NCI-H446 (cell line): ENCODE results near the gene GET4.

Experiments
- DNase-seq, 2 experiments: peaks; one replicate each; lab custom pipeline; 2025; lab: John Stamatoyannopoulos, UW

GET4 gene, protein sequence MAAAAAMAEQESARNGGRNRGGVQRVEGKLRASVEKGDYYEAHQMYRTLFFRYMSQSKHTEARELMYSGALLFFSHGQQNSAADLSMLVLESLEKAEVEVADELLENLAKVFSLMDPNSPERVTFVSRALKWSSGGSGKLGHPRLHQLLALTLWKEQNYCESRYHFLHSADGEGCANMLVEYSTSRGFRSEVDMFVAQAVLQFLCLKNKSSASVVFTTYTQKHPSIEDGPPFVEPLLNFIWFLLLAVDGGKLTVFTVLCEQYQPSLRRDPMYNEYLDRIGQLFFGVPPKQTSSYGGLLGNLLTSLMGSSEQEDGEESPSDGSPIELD

GRCh38 chr7:876077-876971 is at the start of gene GET4:
TSS of gene GET4 (plus strand) at chr7:876554. CDS start at chr7:876646, 92 bp downstream.
- DNase-seq, result peak; percentile 92 to 99

DNA sequence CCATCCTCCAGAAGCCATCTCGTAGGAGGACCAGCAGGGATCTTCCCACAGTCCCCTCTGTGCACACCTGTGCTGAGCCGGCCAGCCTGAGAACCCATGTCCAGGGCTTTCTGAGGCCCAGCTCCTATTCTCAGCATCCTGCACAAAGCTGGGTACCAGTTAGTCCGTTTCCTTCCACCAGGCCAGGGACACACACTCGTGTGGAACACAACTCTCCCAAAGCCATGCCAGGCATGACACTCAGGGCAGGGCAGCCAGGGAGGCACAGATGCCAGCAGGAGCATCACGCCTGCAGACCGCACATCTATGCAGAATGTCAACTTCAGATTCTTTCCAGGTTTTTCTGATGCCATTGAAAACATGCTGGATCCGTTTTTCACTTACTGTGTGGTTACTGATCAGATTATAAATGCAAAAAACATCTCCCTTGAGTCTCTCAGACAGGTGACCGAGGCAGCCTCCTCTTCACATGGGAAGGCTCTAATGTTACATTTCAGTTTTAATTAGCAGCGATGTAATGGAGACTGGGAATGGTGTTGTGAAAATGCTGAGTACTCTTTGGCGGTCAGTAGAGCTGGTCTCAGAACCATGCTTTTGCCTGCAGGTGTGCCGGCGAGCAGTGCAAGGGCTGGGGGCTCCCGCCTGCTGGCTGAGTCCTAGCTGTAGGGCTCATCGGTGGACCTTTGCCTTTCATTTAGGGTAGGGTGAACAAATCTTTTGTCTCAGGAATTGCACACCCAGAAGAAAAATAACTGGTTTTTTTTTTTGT is 47.4 kb upstream of the GET4 start:
- DNase-seq, result no peak

- DNase-seq, result no peak
Observed at GRCh38 chr7:830069-830468, 46.3 kb upstream of the GET4 start.

DNA sequence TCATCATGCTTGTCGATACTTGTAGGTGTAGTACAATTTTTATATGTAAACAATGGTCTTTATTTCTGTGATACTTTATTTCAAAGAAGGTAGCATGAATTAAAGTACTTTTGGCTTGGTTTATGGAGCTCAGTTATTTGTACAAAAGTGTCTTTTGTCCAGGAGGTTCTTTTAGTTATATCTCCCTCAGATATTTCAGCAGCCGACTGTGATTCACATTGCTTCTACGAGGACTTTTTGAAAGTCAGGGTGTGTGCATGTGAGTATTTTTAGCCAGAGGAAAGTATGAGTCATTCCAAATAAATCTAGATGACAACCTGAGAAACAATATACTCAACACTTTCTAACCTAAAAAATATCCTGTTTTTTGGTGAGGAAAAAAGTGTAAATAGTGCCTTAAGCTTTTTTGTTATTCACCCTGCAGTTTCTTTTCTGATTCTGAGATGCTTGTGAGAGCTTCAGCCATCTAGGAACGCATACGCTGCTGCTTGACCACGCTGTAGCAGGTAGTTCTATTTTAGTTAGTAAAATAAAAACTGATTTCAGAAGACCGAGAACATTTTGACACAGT is 44.7 kb upstream of the GET4 start:
- no peak for DNase-seq

GRCh38 chr7:832167-832967 is 44.0 kb upstream of the GET4 start, which contains the start of gene SUN1:
TSS of gene SUN1 (plus strand) at chr7:832476. CDS start at chr7:832525, 49 bp downstream.
- no peak for DNase-seq

- no peak for DNase-seq
Observed at GRCh38 chr7:832968-833424, 43.4 kb upstream of the GET4 start.

- DNase-seq, result no peak
Observed at GRCh38 chr7:833601-834258, 42.6 kb upstream of the GET4 start.

GRCh38 chr7:834277-834676 is 42.1 kb upstream of the GET4 start:
- no peak for DNase-seq

GRCh38 chr7:835021-835420 is 41.3 kb upstream of the GET4 start:
- no peak for DNase-seq

GRCh38 chr7:835485-836401 is 40.6 kb upstream of the GET4 start:
- DNase-seq, result peak; percentile 36 to 61

DNA sequence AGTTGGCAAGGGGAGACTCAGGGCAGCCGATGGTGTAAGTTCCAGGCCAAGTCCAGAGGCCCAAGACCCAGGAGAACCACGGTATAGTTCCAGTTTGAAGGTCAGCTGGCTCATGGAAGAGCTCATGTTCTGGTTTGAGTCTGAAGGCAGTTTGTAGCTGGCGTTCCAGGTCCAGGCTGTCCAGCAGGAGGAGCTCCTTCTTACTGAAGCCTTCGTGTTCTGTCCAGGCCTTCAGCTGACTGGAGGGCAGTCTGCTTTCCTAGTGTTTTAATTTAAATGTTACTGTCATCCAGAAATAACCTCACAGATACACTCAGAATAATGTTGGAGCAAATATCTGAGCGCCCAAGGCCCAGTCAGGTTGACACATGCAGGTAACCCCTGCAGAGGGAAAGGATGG is 39.9 kb upstream of the GET4 start:
- peak in 1 of 2 experiments; percentile 19 for DNase-seq

GRCh38 chr7:837001-837400 is 39.4 kb upstream of the GET4 start:
- no peak for DNase-seq

DNA sequence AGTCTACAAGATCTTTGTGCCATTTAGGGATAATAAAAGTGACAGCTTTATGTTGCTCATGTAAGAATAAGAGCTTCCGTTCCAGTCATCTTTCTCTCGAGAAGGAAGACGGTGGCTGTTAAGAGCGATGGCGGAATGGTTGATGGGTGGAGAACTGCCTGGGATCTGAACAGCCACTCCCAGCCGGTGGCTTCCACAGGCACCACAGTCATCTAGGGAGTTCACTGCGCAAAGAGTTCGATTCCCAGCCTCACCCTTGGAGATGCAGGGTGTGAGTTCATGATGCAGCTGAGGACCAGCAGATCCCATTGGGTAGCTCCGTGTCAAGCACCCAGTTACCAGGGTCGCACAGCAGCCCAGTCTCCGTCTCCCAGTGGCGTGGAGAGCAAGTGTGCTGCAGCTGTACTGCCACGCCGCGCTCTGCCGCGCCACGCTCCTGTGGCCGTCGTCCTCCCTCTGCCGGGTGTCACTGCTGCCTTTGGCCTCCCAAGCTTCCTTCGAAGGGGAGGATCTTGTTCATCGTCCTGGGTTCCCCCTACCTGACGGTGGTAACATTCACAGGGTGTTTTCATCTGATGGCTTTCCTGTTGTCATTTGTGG is 36.3 kb upstream of the GET4 start:
- DNase-seq, result no peak

DNA sequence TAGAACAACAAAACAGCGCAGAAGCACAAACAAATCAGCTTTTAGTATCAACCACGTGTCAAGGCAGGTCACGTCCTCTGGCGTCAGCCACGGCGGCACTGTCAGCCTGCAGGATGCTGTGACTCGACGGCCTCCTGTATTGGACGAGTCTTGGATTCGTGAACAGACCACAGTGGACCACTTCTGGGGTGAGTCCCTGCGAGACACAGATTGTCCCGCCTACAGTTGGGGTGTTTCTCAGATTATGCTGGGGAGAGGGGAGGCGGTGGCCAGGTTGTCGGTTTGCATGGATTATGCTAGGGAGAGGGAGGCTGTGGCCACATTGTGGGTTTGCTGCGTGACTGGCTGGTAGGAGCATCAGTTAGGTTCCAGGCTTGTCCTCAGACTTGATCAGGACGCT is 34.4 kb upstream of the GET4 start:
- no peak for DNase-seq

DNA sequence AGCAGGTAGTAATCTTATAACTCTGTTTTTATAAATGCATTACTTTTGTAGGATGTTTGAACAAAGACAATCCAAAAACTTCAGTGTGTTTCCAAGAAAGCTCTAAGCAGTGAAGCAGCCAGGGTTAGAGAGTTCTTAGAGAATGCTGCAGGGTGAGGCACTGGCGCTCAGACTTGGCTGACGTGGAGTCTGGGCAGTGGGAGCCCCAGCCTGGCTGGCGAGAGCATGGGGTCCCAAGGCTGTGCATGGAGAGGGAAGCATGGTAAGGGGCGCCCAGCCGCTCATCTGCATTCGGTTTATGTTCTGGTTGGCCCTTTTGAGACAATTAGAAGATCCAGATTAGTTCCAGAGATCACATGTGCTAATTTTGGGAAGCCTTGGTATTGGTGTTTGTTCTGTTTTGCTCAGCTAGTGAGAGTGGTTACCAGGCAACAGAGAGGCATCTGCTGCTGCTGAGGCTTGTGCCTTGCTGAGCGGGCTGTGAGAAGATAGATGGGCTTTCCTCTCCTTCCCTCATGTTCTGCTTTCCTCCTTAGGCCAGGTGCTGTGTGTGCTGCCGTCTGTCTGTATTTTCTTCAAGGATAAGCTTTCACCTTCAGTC is 33.8 kb upstream of the GET4 start:
- DNase-seq, result no peak

DNA sequence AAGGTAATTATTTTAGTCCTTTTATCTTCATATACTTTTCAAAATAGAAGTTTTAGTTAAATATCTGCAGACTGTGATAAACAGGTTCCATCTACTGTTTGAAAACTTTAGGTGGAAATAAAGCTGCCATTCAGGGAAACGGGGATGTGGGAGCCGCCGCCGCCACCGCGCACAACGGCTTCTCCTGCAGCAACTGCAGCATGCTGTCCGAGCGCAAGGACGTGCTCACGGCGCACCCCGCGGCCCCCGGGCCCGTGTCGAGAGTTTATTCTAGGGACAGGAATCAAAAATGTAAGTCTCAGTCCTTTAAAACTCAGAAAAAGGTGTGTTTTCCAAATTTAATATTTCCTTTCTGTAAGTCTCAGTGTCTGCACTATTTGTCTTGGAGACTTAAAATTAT is 33.1 kb upstream of the GET4 start:
- DNase-seq, result no peak

DNA sequence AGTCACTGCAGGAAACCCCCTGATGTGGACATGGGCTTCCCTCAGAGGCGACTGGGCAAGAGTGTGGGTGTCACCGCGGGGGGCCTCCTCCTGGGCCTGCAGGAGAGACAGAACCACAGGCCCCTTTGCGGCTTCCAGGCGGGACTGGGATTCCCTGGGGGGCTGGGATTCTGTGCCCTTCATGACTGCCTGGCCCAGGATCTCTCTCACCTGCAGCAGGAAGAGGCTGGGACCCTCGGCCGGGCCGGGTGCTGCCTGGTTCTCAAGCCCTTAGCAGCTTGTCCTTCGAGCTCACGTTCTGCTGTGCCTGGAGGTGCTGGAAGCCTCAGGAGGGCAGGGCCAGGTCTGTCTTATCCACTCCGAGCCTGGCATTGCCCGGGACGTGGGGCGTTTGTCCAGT is 32.3 kb upstream of the GET4 start:
- no peak for DNase-seq

DNA sequence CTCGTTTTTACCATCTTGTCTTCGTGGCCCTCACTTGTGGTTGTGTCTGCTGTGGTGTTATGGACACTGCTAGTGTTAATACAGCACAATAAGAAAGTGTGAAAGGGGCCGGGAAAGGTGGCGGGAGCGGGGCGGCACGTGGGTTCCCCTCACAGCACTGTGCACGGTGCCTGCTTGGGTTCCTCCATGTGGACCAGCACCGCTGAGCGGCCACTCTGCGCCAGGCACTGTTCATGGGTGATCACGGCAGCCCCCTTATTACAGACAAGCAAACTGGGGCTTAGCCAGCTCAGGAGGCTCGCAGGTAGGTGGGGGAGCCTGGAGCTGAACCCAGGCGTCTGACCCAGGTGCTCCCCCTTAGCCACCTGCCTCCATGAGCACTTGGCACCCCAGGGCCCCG is 31.8 kb upstream of the GET4 start:
- no peak for DNase-seq

- no peak for DNase-seq
Observed at GRCh38 chr7:845091-845490, 31.3 kb upstream of the GET4 start.
